GM19035 (cell line): ENCODE measurements around the gene SMIM35.

Experiments
- ATAC-seq: cut with Tn5 transposase; IDR thresholded peaks from one replicate; pipeline ENCODE4 v1.9.1; 2021; ENCODE audit not compliant: unreplicated experiment

The SMIM35 gene

GRCh38 chr11:117969160-117969991 is 117.4 kb downstream of the SMIM35 start:
- no peak for ATAC-seq

GRCh38 chr11:117966908-117967307 is 119.9 kb downstream of the SMIM35 start:
- ATAC-seq = no peak

DNA sequence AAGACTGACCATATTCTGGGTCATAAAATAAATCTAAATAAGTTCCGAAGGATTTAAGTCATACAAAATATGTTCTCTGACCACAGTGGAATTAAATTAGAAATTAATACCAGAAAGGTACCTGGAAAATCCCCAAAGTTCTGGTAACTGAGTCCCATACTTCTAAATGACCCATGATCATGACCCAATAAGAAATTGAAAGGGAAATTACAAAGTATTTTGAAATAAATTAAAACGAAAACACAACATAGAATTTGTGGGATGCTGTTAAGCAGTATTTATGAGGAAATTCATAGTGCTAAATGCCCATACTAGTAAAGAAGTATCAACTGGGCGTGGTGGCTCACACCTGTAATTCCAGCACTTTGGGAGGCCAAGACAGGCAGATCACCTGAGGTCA is 123.9 kb downstream of the SMIM35 start:
- ATAC-seq = no peak

DNA sequence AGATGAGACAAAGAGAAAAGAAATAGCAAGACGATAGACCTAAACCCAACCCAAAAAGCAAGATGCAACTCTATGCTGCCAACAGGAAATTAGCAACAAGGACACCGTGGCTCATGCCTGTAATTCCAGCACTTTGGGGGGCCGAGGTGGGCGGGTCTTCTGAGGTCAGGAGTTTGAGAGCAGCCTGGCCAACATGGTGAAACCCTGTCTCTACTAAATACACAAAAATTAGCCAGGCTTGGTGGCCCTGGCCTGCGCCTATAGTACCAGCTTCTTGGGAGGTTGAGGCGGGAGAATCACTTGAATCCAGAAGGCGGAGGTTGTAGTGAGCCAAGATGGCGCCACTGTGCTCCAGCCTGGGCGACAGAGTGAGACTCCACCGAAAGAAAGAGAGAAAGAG is 124.9 kb downstream of the SMIM35 start:
- ATAC-seq = no peak

DNA sequence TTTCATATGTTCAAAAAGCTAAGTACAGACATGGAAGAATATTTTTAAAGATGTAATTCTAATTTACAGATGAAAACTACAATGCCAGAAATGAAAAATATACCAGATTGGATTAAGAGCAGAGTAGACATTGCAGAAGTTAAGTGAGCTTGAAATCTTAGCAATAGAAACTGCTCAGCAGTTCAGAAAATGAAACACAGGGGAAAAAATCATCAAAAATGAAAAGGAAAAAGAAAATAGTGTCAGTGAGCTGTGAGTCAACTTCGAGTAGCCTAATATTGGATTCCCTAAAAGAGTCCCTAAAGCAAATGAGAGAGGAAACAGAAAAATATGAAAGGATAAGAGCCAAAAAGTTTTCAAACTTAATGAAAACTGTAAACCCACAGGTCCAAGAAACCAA is 126.4 kb downstream of the SMIM35 start:
- no peak for ATAC-seq

- ATAC-seq = no peak
These were observed 127.2 kb downstream of the SMIM35 start for GRCh38 chr11:117959438-117960149.

- no peak for ATAC-seq
These were observed 127.8 kb downstream of the SMIM35 start for GRCh38 chr11:117958949-117959348.
